Common myeloid progenitor, CD34-positive (primary cell): ENCODE data around the gene SMOC2.

ENCODE experiments used
- CTCF ChIA-PET: fragments of 350-600 bp; sonication (Branson Sonifier 250); formaldehyde crosslinking; loops from one replicate; lab custom pipeline; 2021; ENCODE audit warnings: antibody characterized with exemption; lab: Charles Lee
- POLR2A ChIA-PET: fragments of 350-600 bp; sonication (Branson Sonifier 250); formaldehyde crosslinking; loops from one replicate; lab custom pipeline; 2021; ENCODE audit warnings: antibody characterized with exemption; lab: Charles Lee
- DNase-seq, 3 donors: peaks; one replicate each; pipeline versions ENCODE4 v3.0.0 to v3.0.0-alpha.2; 2013
- H3K27ac ChIP-seq, 2 experiments: 1 replicate in 1 of 2; 2 replicates in 1 of 2; pipeline ENCODE4 v1.7.0; 2013; ENCODE audit warnings: inconsistent platforms in 2 of 2, low read length in 2 of 2, mild to moderate bottlenecking in 2 of 2, low read depth in 1 of 2, moderate library complexity in 1 of 2; ENCODE audit not compliant: severe bottlenecking in 2 of 2, insufficient read depth in 1 of 2, poor library complexity in 1 of 2
- H3K27me3 ChIP-seq, 5 experiments: replicated peaks in 2 of 5; 1 replicate in 3 of 5; 2 replicates in 2 of 5; pipeline versions ENCODE4 v1.6.1 to v1.7.0; 2013; ENCODE audit warnings: low read length in 4 of 5, mild to moderate bottlenecking in 2 of 5, moderate library complexity in 2 of 5, inconsistent platforms in 1 of 5; ENCODE audit not compliant: insufficient read depth in 5 of 5, control insufficient read depth in 4 of 5
- H3K36me3 ChIP-seq, 4 experiments: 1 replicate in 2 of 4; 2 replicates in 2 of 4; pipeline versions ENCODE4 v1.6.1 to v1.7.0; 2013; ENCODE audit warnings: low read length in 3 of 4, control low read depth in 1 of 4, mild to moderate bottlenecking in 1 of 4; ENCODE audit not compliant: control insufficient read depth in 4 of 4, insufficient read depth in 4 of 4
- H3K4me1 ChIP-seq, 4 experiments: 1 replicate in 3 of 4; 2 replicates in 1 of 4; pipeline versions ENCODE4 v1.6.1 to v1.7.1; 2013; ENCODE audit warnings: low read length in 3 of 4, mild to moderate bottlenecking in 3 of 4, control low read depth in 1 of 4, inconsistent platforms in 1 of 4, moderate library complexity in 1 of 4; ENCODE audit not compliant: control insufficient read depth in 4 of 4, insufficient read depth in 4 of 4; ENCODE audit errors: control extremely low read depth in 1 of 4
- H3K4me3 ChIP-seq, 7 experiments: 1 replicate in 4 of 7; 2 replicates in 3 of 7; pipeline versions ENCODE4 v1.5.1 to v1.7.0; 2013; ENCODE audit warnings: mild to moderate bottlenecking in 7 of 7, low read length in 6 of 7, moderate library complexity in 6 of 7, inconsistent platforms in 2 of 7, low read depth in 2 of 7, control low read depth in 1 of 7; ENCODE audit not compliant: insufficient read depth in 4 of 7, control insufficient read depth in 1 of 7; ENCODE audit errors: extremely low read depth in 1 of 7
- H3K9me3 ChIP-seq, 5 experiments: 1 replicate in 4 of 5; 2 replicates in 1 of 5; pipeline versions ENCODE4 v1.6.1 to v1.7.1; 2013; ENCODE audit warnings: low read length in 4 of 5, mild to moderate bottlenecking in 2 of 5, inconsistent platforms in 1 of 5, low read depth in 1 of 5, moderate library complexity in 1 of 5; ENCODE audit not compliant: control insufficient read depth in 4 of 5, insufficient read depth in 2 of 5; ENCODE audit errors: control extremely low read depth in 1 of 5
- WGBS: methylation state at CpG from one replicate; pipeline ENCODE4 v1.1.5; 2013; ENCODE audit not compliant: insufficient coverage; 5-methylcytosine and 5-hydroxymethylcytosine counted together

Gene SMOC2

GRCh38 chr6:168419569-168419968, 21.4 kb upstream of the SMOC2 start:
- H3K9me3 ChIP-seq, result peaks cover 0 to 2% (median 0%) of the 10 kb centered on the region in 5 experiments
- 85% methylated on average over 9 of the region's 9 CpGs for WGBS
- POLR2A ChIA-PET, result no interaction called here

GRCh38 chr6:168420084-168420483, 20.9 kb upstream of the SMOC2 start:
- no peak overlapping the region for H3K4me3 ChIP-seq
- ChIA-PET POLR2A (no interaction called here), CTCF (no interaction called here)
- H3K9me3 ChIP-seq, result peaks cover 0 to 2% (median 0%) of the 10 kb centered on the region in 5 experiments
- peaks cover 0 to 42% (median 10%) of the 10 kb centered on the region in 5 experiments for H3K27me3 ChIP-seq
- DNase-seq, result no peak
- H3K36me3 ChIP-seq, result no peaks in the 10 kb centered on the region
- no peaks in the 10 kb centered on the region for H3K4me1 ChIP-seq
- WGBS, result 98% methylated on average over 8 of the region's 9 CpGs
- H3K27ac ChIP-seq, result no peak overlapping the region

More at GRCh38 chr6:168419569-168419968, 21.4 kb upstream of the SMOC2 start:
- H3K4me3 ChIP-seq, result no peak overlapping the region
- H3K36me3 ChIP-seq, result no peaks in the 10 kb centered on the region
- DNase-seq, result no peak
- H3K27ac ChIP-seq, result no peak overlapping the region
- CTCF ChIA-PET, result no interaction called here
- no peaks in the 10 kb centered on the region for H3K4me1 ChIP-seq
- peaks cover 0 to 42% (median 10%) of the 10 kb centered on the region in 5 experiments for H3K27me3 ChIP-seq

- no peak for DNase-seq
- peaks cover 0 to 42% (median 11%) of the 10 kb centered on the region in 5 experiments for H3K27me3 ChIP-seq
- 94% methylated on average over 9 of the region's 13 CpGs for WGBS
- ChIA-PET CTCF (no interaction called here), POLR2A (no interaction called here)
- H3K4me3 ChIP-seq, result no peak overlapping the region
- H3K36me3 ChIP-seq, result no peaks in the 10 kb centered on the region
- no peak overlapping the region for H3K27ac ChIP-seq
- peaks cover 0 to 2% (median 0%) of the 10 kb centered on the region in 5 experiments for H3K9me3 ChIP-seq
- H3K4me1 ChIP-seq, result no peaks in the 10 kb centered on the region
Observed at GRCh38 chr6:168420706-168421105, 20.3 kb upstream of the SMOC2 start.

GRCh38 chr6:168427184-168427583, 13.8 kb upstream of the SMOC2 start:
- Histone ChIP-seq H3K27ac (no peak overlapping the region), H3K27me3 (peaks cover 0 to 15% (median 6%) of the 10 kb centered on the region in 5 experiments), H3K4me3 (no peak overlapping the region), H3K4me1 (no peaks in the 10 kb centered on the region), H3K9me3 (no peaks in the 10 kb centered on the region), H3K36me3 (no peaks in the 10 kb centered on the region)
- ChIA-PET CTCF (no interaction called here), POLR2A (no interaction called here)
- 85% methylated on average over 6 of the region's 8 CpGs for WGBS
- no peak for DNase-seq

- ChIA-PET CTCF (no interaction called here), POLR2A (no interaction called here)
- Histone ChIP-seq H3K9me3 (no peaks in the 10 kb centered on the region), H3K27ac (no peak overlapping the region), H3K4me3 (no peak overlapping the region), H3K4me1 (no peaks in the 10 kb centered on the region), H3K27me3 (peaks cover 0 to 17% (median 10%) of the 10 kb centered on the region in 5 experiments), H3K36me3 (no peaks in the 10 kb centered on the region)
- WGBS, result 79% methylated on average over 6 of the region's 14 CpGs
- no peak for DNase-seq
Observed at GRCh38 chr6:168428052-168428826, 12.7 kb upstream of the SMOC2 start.

GRCh38 chr6:168428863-168429262, 12.1 kb upstream of the SMOC2 start:
- Histone ChIP-seq H3K36me3 (no peaks in the 10 kb centered on the region), H3K4me3 (no peak overlapping the region), H3K9me3 (no peaks in the 10 kb centered on the region), H3K27me3 (peaks cover 0 to 17% (median 11%) of the 10 kb centered on the region in 5 experiments), H3K27ac (no peak overlapping the region), H3K4me1 (no peaks in the 10 kb centered on the region)
- no peak for DNase-seq
- 89% methylated on average over 1 of the region's 1 CpG for WGBS
- ChIA-PET CTCF (no interaction called here), POLR2A (no interaction called here)

- Histone ChIP-seq H3K27me3 (peaks cover 0 to 29% (median 8%) of the 10 kb centered on the region in 5 experiments), H3K36me3 (no peaks in the 10 kb centered on the region), H3K9me3 (no peaks in the 10 kb centered on the region), H3K27ac (no peak overlapping the region), H3K4me3 (no peak overlapping the region), H3K4me1 (no peaks in the 10 kb centered on the region)
- DNase-seq, result no peak
- ChIA-PET CTCF (no interaction called here), POLR2A (no interaction called here)
- WGBS, result 93% methylated on average over 6 of the region's 9 CpGs
Observed at GRCh38 chr6:168432196-168432595, 8.8 kb upstream of the SMOC2 start.
